Stimulated activated CD4-positive, alpha-beta T cell treated with anti-CD3 and anti-CD28 coated beads, Interleukin-12 subunit alpha, Interleukin-12 subunit beta, amount 100 ng/mL, for 4 hours (primary cell): Measurements from ENCODE around the gene PTGR3.

ENCODE experiments used
- DNase-seq: peaks from one replicate; pipeline ENCODE4 v3.0.0-alpha.2; 2020

The PTGR3 gene

GRCh38 chr18:75234901-75235300 is 26.0 kb upstream of the PTGR3 start:
- DNase-seq = no peak

DNA sequence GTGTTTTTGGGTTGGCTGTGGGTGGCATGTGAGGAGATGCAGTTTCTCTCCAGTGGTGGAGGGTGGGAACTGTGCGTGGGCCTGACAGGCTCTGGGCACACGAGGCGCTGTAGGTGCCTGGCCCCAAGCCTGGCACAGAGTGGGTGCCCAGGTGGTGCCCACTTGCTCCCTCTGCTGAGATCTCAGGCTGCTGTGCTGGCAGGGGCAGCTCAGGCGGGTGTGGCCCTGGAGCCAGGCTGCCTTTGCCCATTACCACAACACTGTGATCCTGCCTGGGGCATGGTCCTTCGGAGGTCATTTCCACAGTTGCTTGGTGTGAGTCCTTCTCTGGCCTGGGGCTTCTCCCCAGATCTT is 22.1 kb upstream of the PTGR3 start:
- DNase-seq = no peak

DNA sequence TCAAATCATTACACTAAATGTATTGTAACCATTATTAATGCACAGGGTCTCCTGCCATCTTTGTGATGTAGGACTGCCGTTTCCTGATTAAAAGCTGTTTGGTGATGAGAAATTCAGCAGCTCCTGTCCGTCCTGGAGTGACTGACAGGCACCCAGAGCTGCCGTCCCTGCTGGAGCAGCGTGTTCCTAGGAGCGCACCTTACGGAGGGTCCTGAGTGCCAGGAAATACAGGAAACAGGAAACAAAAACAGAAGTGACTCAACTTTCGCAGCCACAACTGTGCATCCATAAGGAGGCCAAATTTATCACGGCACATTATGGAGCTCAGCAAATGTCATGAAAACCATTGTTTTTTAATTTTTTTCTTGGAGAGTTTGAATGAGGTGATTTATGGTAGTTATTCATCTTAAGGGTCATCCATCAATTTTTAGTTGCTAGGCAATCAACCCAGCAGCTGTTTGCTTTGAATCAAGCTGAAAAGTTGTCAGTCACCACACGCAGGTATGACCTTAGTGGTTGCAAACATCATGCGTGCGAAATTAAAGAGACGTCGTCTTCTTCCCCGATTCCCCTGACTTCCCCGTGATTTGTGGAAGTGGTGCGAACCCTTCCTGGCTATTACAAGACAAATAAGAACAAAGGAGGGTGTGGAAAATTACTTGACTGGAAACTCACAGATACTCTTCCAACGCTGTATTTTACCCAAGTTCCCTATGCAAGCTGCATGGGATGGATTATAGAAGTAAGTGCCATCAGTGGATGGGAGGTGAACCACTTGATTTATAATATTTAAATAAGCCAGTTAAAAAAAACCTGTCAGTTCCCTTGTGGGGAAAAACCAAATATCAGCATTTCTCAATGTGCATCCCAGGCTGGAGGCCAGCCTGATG is 21.5 kb upstream of the PTGR3 start:
- DNase-seq = no peak

DNA sequence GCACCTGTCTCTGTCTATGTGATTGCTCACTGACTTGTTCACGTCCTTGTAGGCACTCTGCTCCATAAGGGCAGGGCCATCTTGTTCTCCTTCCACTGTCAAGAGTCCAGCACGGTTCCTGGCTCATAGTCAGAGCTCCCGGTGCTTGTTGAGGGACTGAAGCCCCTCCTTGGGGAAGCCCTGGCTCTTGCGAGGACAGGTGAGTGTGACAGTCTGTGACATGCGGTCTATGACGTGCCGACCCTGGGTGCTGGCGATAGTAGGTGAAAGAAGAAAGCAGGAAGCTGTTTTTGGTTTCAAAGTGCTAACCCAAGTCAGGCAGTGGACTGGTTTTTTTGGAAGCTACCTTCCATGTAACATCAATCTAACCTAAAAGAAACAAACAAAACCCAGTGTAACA is 20.5 kb upstream of the PTGR3 start:
- no peak for DNase-seq

DNA sequence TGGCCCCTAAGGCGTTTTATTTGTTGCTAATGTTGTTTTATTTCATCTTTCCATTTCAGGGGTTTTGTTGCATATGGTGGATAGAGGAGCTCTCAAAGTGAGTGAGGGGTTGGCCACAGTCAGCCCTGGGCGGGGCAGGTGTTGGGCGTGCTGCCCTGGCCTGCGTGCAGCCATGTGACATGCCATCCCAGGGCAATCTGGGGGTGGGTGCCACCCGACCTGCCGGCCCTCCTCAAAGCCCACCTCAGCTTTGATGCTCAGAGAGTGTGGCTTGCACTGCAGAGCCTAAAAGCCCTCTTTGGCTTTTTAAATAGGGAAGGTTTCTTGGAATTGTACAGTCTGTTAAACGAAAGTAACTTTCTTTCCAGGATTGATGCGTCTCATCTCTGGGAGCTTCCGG is 20.0 kb upstream of the PTGR3 start:
- no peak for DNase-seq

GRCh38 chr18:75227535-75228296 is 18.8 kb upstream of the PTGR3 start:
- no peak for DNase-seq

GRCh38 chr18:75226956-75227316 is 18.0 kb upstream of the PTGR3 start:
- DNase-seq = no peak

DNA sequence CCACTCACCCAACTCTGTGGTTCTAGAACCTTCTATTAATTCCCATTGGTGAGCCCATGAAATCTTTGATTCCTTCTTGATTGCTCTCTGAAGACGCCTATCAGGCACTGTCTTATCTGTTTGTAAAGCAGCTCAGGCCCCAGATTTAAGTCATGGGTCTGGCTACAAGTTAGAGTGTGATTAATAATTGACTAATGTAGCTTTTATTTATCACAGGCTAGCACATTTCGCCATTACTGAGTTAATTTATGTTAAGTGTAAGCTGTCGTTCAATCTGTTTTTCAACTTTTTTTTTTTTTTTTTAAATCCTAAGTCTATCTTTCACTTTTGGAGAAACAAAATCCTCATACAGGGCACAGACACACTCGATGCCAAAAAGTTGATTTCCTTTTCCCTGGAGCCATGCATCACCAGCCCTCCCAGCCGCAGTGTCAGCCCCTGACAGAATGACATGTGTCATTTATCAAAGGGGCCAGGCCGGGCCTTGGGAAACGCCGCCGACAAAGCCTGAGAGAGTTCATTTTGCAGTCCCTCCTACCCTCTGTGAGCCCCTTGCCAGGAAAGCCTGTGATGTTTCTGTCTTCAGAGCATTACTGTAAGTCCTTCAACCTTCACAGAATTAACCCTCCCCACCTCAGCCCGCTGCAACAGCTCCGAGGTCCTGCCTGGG is 17.5 kb upstream of the PTGR3 start:
- no peak for DNase-seq

DNA sequence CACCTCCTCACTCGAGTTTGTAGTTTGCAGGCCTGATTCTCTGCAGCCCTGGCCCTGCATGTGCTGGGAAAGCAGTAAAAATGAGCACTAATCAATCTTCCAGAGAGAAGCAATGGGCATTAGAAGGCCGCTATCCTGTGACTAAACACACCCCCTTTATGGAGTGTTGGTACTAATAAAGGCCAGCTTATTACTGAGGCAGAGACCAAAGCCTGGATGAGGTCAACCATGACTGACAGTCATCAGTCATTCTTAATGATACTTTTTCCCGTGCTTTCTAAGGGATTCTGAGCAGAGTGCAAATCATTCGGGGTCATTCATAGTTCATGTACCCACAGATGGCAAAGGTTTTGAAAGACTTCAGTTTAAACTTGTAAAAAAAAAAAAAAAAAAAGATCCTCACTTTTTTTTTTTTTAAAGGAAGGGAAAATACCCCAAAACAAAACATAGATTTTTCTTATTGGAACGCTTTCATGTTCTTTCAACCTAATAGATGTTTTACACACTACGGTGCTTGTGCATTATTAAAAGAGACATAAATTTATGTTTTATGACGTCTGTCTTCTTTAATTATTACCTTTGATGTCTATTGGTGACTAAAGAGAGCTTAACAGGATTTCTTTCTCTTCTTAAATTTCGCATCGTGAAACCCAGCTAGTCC is 14.9 kb upstream of the PTGR3 start:
- DNase-seq = no peak

- DNase-seq = no peak
Observed at GRCh38 chr18:75222407-75222806, 13.5 kb upstream of the PTGR3 start.

DNA sequence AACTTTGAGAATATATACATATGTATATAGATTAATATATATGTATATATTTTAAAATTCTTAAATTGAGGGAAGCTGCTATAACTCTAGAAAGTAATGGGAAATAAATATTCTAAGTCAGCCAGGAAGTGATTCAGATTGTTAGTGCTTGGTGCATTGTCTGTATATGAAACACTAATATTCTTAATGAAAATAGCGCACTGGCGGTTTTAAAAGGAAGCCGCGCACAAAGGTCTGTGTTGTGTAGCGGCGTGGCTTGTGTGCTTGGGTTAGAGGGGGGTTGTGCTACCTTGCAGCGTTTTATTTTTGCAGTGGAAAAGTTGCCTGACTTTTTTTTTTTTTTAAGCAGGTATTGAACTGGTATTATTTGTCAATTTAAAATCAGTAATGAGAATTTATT is 13.0 kb upstream of the PTGR3 start:
- no peak for DNase-seq

DNA sequence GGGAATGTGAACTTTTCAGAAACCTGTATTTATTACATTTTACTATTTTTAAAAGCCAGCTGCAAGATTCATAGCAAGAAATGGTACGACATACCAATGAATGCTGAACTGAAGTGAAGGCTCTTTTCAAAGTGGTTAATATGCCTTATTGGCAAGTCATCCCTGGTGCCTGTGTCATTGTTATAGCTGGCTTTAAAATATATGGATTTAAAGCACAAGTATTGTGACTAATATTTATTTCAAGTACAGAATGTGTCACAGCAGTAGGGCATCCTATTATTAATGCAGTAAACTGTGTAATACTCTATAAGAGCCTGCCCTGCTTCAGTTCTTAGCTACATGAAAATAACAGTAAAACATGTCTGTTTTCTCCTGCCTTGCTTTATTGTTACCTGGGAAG is 12.5 kb upstream of the PTGR3 start:
- DNase-seq = no peak

DNA sequence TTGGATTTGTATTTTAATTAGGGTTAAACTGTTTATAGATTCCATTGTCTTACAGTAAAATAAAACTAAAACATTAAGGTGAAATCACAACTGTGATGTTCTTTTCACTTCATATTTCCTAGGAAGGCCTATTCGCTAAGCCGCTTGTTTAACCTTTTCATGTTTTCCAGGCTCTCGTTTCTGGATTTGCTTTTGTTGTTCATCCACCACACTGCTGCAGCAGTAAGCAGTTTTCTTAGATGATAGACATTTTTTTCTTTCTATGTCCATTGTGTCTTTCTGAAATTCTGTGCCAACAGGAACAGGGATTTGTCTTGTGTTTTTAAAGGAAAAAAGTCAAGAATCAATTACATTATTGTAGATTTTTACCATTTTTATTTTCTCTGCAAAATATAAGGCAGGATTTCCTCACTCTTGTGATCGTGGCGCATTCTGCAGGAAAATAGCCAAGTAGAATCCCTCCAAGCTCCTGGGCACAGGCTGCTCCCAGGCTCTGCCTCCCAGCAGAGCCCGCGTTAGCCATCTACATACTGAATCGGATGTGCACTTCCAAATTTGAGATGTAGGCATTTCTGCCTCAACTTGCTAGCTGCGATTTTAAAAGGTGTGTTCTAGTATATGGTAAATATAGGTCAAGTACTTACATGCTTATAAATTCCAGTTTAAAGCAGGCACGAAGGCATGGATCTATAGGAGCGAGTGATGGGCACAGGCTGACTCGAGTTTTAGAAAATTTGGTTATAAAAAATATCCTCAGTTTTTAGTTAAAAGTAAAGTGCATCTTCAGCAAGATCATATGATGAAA is 11.8 kb upstream of the PTGR3 start:
- no peak for DNase-seq

GRCh38 chr18:75219745-75220375 is 10.9 kb upstream of the PTGR3 start:
- no peak for DNase-seq

DNA sequence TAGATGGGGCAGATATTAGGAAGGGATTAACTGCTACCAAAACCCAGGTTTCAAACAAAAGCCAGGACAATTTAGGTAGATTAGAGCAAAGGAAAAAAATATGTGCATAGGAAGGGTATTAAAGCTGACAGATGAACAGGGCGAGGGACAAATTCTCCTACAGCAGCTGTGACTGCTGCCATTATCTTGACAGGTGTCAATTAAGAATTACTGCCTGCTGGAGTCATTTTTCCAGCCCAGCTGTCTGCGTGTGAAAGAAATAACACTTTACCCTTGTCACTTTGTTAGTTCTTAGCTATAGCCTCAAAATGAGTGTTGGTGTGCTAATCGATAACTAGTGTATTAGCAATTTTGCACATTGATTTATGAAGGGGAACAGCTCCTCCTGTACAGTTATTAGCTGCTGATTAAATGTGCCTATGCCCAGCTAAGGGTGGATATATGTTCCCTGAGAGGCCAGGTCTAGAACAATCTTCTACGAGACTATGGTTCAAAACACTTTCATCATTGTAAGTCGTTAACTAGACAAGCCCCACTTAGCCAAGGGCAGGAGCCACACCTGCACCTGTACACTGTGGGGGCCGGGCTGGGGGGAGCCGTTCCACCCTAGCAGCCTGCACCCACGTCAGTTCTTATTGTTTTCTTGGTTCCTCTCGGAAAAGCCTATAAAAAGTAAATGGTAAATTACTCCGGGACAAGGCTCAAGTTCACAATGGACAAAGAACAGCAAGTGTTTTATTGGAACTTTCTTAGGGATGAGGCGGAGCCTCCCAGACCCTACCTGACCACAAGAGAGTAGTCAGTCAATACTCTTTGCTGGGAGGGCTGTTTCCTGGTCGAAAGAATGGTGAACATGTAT is 9.4 kb upstream of the PTGR3 start:
- no peak for DNase-seq

DNA sequence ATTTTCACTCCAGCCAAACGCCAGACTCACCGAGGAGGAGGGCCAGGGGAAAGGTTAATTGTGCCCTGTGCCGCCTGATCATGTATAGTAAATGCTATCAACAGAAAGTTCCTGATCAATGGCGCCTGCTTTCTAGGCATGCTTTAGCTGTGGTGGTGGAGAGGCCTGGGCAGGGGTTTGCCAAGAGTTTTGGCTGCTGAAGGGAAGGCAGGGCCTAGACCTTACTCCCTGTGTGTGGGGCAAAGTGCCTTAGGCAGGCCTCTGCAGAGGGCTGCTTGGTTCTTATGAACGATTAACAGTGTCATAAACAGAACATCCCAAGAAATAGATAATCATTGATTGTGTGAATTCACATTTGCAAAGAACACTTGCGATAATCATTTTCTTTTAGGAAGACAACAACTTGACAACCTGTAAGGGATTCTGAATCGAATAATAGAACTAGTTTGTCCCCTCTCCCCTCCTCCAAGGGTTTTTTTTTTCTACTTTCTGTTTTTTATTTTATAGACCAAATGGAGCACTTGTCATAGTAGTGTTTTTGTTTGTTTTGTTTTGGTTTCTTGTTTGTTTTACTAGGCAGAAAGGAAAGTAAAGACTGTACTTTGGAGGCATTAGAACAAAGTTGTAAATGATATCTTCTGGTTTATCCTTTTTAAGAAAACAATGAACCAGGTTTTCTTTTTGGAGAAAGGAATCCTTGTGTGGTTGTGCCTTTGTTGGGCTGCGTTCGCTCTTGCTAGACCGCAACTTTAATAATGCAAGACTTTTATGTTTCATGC is 8.2 kb upstream of the PTGR3 start:
- no peak for DNase-seq

GRCh38 chr18:75216212-75216910 is 7.4 kb upstream of the PTGR3 start:
- DNase-seq = no peak

DNA sequence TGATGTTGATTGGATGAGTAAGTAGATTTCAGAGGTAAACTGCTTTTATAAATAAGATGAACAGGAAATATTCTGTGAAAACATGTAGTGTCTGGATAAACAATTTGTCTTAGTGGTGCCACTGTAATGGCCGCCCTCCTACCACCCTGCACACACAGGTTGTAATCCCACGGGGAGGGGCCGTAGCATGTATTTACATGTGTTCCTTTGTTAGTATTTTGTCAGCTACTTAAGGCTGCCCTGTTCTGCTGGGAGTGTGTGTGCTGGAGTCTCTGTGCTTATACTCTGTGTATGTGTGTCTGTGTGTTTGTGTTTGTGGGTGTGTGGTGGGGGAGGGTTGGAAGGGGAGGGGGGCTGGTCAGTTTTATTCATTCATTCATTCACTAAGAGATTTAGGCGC is 6.7 kb upstream of the PTGR3 start:
- DNase-seq = no peak

DNA sequence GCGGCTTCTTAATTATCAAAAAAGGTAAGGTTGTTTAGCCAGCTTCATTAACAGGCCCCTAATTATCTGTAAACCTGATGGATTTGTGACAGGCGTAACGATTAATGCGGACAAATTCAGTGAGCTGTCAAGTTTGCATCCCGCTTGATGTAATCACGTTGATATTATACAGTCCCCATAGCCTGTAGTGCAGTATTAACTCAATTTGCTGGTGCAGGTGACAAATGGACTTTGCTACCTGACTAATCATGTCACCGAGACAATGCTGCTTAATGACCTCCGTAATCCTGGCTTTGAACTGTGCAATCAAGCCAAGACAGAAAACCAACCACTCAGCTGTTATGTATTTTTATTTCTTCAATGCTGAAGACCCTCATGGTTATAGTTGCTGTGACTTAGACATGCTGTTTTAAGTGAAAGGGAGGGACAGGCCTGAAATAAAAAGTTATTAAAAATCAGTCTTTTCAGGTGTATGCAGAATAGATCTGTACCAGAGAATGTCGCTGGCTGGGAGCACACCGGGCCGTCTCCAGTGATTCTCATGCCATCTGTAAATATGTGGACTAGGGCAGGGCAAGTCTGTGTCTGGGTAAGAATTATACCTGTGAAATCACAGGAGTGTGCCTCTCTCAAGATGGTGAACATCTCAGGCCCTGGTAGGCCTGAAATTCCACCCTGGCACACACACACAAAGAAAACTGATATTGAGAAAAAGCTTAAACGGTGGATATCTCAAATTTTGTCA is 6.0 kb upstream of the PTGR3 start:
- DNase-seq = no peak
